Mesodermal cell (in vitro differentiated cells): ENCODE data around the gene FAM20C.
"Not testable (repeated sequence)": the region's sequence is repeated elsewhere in the genome, so short reads cannot be mapped to it uniquely, and the experiment has no call there.

Experiments used
- H3K27ac ChIP-seq: 2 replicates; pipeline ENCODE4 v1.7.0; 2013; ENCODE audit warnings: mild to moderate bottlenecking, low read depth, low read length, moderate library complexity; ENCODE audit not compliant: severe bottlenecking
- H3K36me3 ChIP-seq: 2 replicates; pipeline ENCODE4 v1.7.1; 2013; ENCODE audit warnings: mild to moderate bottlenecking, low read length, moderate library complexity; ENCODE audit not compliant: control insufficient read depth, insufficient read depth
- H3K4me1 ChIP-seq: one replicate; pipeline ENCODE4 v1.7.1; 2013; ENCODE audit warnings: mild to moderate bottlenecking, low read length; ENCODE audit not compliant: insufficient read depth, control insufficient read depth, poor library complexity, severe bottlenecking
- H3K4me3 ChIP-seq: 2 replicates; pipeline ENCODE4 v1.7.0; 2013; ENCODE audit warnings: low read length, control low read depth, mild to moderate bottlenecking; ENCODE audit not compliant: insufficient read depth, poor library complexity, severe bottlenecking; ENCODE audit errors: extremely low read depth
- H3K9me3 ChIP-seq: 2 replicates; pipeline ENCODE4 v1.7.1; 2013; ENCODE audit warnings: mild to moderate bottlenecking, low read length, moderate library complexity; ENCODE audit not compliant: control insufficient read depth
- WGBS, 2 experiments: methylation state at CpG; one replicate each; pipeline ENCODE4 v1.1.5; 2013; ENCODE audit warnings: missing lambda C conversion rate in 2 of 2; ENCODE audit not compliant: insufficient coverage in 2 of 2; 5-methylcytosine and 5-hydroxymethylcytosine counted together

FAM20C gene

DNA sequence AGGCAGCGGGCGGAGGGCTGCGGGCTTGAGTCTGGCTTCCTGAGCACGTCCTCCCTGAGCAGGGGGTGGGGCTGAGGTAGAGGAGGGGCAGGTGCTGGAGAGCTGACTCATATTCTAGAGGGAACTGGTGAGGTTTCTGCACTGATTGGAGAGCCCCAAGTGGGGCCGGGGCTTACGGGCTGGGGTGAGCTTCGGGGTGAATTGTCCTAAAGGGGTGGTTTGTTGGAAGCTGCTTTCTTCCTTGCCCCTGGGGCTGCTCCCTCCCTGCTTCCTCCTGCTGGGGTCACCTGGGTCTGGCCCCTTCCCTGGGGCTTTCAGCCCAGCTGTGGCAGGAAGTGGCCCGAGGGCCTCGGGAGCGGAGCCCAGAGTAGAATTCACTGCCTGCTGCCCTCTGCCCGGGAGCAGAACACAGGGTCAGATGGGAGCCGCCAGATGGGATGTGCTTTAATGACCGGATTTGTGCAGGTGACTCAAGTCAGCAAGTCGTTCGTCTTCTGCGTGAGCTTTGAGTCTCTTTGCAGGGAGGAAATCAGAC is 48.6 kb downstream of the FAM20C start:
- H3K36me3 ChIP-seq, result no peaks in the 10 kb centered on the region
- H3K27ac ChIP-seq, result no peak overlapping the region
- H3K9me3 ChIP-seq, result no peaks in the 10 kb centered on the region
- H3K4me1 ChIP-seq, result peaks cover 5% of the 10 kb centered on the region
- 65 to 68% methylated on average over 7 to 12 of the region's 16 CpGs for WGBS, 2 experiments
- no peak overlapping the region for H3K4me3 ChIP-seq

DNA sequence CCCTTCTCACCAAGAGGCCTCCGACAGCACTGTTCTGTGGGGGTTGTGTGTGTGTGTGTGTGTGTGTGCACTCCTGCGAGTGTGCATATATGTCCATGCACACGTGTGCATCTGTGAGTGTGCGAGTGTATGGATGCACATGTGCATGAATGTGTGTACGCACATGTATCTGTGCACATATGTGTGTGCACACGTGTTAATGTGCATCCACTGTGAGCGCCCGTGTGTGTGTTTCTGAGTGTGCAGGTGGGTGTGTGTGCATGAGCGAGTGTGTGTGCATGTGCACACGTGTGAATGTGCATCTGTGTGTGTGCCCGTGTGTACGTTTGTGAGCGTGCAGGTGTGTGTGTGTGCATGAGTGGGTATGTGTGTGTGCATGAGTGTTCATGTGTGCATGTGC is 49.1 kb downstream of the FAM20C start:
- Histone ChIP-seq H3K4me1 (peaks cover 5% of the 10 kb centered on the region), H3K36me3 (no peaks in the 10 kb centered on the region), H3K27ac (no peak overlapping the region), H3K4me3 (no peak overlapping the region), H3K9me3 (no peaks in the 10 kb centered on the region)
- 92 to 95% methylated on average over 12 to 13 of the region's 13 CpGs for WGBS, 2 experiments

DNA sequence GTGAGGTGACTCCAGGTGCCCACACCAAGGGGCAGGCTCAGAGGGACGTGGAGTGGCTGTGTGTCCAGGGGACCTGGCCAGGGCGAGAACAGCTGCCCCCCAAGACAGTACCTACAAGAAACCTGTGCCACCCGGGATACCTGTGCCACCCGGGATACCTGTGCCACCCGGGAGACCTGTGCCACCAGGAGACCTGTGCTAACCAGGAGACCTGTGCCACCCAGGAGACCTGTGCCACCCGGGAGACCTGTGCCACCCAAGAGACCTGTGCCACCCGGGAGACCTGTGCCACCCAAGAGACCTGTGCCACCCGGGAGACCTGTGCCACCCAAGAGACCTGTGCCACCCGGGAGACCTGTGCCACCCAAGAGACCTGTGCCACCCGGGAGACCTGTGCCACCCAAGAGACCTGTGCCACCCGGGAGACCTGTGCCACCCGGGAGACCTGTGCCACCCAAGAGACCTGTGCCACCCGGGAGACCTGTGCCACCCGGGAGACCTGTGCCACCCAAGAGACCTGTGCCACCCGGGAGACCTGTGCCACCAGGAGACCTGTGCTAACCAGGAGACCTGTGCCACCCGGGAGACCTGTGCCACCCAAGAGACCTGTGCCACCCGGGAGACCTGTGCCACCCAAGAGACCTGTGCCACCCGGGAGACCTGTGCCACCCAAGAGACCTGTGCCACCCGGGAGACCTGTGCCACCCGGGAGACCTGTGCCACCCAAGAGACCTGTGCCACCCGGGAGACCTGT is 50.6 kb downstream of the FAM20C start:
- 87 to 95% methylated on average over 2 to 3 of the region's 21 CpGs for WGBS, 2 experiments
- not testable (repeated sequence) for H3K4me3 ChIP-seq, H3K27ac ChIP-seq, H3K9me3 ChIP-seq, H3K36me3 ChIP-seq, H3K4me1 ChIP-seq

DNA sequence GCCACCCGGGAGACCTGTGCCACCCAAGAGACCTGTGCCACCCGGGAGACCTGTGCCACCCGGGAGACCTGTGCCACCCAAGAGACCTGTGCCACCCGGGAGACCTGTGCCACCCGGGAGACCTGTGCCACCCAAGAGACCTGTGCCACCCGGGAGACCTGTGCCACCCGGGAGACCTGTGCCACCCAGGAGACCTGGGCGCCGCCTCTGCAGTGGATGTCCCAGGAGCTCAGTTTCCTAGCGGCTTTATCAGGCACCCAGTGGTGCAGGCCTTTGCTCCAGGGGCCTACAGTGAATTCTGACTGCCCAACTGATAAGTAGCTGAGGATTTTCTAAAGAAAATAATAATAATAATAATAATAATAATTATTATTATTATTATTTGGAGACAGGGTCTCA is 51.2 kb downstream of the FAM20C start:
- not testable (repeated sequence) for H3K9me3 ChIP-seq, H3K4me3 ChIP-seq, H3K36me3 ChIP-seq, H3K27ac ChIP-seq, H3K4me1 ChIP-seq
- WGBS, 2 experiments, result 84 to 100% methylated on average over 3 of the region's 10 CpGs

DNA sequence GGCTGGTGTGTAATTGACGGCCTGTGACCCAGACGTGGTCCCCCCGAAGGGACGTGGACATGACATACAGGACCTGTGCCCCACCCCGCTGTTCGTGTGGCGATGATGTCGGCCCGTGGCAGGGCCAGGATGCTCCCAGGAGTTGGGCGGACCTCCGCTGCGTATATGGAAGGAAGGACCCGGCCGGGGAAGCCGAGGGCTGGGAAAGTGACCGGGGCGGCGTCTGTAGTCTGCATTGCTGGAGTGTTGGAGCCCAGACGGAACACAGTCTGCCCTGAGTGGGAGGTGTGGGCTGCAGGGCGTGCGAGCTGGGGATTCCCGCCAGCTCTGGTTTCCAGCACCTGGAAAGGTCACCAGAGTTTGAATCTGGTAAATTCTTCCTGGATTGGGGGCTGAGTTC is 52.6 kb downstream of the FAM20C start:
- no peaks in the 10 kb centered on the region for H3K9me3 ChIP-seq
- H3K36me3 ChIP-seq, result no peaks in the 10 kb centered on the region
- no peak overlapping the region for H3K4me3 ChIP-seq
- no peak overlapping the region for H3K27ac ChIP-seq
- 90 to 93% methylated on average over 22 of the region's 22 CpGs for WGBS, 2 experiments
- peaks cover 5% of the 10 kb centered on the region for H3K4me1 ChIP-seq

DNA sequence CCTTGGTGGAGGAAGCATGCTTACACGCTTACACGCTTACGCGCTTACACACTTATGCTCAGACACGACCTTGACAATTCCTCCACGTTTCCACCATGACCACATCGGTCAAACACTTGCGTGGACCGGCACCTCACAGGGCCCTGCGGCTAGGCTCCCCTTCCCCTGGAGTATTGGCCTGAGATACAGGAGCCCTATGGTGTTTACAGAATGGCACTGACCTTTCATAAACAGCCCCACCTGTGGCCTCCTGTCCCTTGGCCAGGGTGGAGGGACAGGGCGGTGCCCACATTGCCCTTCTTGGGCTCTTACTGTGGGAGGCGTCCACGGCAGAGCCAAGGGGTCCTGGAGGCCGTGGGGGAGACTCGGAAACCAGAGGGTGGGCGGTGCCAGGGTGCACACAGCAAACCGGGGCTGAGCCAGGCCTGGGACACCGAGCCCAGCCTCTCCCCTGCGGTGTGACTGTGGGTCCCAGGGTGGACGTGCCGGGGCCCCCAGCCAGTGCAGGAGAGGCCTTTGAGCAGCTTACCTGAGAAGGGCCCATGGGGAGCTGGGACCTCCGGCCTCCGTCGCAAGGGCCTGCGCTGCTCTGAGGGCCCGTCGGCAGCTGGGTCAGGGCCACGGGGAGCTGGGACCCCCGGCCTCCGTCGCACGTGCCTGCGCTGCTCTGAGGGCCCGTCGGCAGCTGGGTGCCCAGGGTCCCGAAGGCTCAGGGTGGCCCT is 53.4 kb downstream of the FAM20C start:
- Histone ChIP-seq H3K9me3 (no peaks in the 10 kb centered on the region), H3K4me1 (peaks cover 3% of the 10 kb centered on the region), H3K4me3 (no peak overlapping the region), H3K27ac (no peak overlapping the region), H3K36me3 (no peaks in the 10 kb centered on the region)
- 93 to 96% methylated on average over 35 to 36 of the region's 36 CpGs for WGBS, 2 experiments

DNA sequence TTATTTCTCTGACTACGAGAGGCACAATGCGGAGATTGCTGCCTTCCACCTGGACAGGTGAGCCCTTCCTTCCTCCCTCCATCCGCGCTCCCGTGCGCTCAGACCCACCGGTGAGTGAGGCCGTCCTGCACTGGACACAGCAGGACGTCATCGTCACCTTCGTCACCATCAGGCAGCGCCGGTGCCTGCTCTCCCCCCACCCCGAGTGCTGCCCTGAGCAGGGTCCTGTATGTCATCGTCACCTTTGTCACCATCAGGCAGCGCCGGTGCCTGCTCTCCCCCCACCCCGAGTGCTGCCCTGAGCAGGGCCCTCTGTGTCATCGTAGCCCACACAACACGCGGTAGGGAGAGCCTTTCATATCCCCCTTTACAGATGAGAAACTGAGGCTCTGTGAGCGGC is 54.1 kb downstream of the FAM20C start:
- Histone ChIP-seq H3K9me3 (no peaks in the 10 kb centered on the region), H3K4me1 (no peaks in the 10 kb centered on the region), H3K36me3 (no peaks in the 10 kb centered on the region), H3K4me3 (no peak overlapping the region), H3K27ac (no peak overlapping the region)
- WGBS, 2 experiments, result 85 to 88% methylated on average over 14 to 19 of the region's 22 CpGs

DNA sequence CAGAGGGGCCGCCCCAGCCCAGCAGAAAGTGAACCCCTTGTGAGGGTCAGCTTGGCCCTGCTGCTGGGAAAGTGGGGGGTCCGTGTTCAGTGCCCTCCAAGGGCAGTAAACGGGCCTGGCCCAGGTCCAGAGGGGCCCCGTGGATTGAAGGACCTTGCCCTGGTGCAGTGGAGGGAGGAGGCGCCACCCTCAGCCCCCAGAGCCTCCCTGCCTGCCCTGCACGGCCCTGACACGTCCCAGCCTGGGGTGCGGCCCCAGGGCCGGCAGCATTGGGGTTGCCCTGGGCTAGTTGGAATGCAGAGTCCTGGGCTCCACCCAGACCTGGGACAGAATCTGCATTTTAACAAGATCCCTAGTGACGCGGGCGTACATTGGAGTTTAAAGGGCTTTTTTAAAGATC is 54.8 kb downstream of the FAM20C start:
- 84 to 86% methylated on average over 9 to 12 of the region's 12 CpGs for WGBS, 2 experiments
- Histone ChIP-seq H3K9me3 (no peaks in the 10 kb centered on the region), H3K36me3 (no peaks in the 10 kb centered on the region), H3K27ac (no peak overlapping the region), H3K4me1 (no peaks in the 10 kb centered on the region), H3K4me3 (no peak overlapping the region)

DNA sequence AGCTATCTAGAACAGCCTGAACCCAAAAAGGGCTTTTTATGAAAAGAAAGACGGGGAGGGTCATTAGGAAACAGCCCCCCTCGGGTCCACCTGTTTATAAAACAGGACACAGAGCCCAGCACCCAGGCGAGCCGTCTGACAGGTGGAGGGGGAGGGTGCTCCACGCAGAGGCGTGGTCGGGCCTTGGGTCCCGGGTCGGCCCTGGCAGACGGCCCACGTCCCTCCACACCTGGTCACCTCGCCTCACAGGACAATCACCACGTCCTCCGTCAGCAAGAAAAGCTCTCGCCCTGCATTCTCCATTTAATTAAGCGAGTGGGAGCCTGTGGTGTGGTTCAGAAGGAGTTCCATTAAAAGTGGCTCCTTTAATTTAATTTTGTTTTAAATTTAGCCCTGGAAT is 55.3 kb downstream of the FAM20C start:
- Histone ChIP-seq H3K4me3 (no peak overlapping the region), H3K27ac (no peak overlapping the region), H3K4me1 (no peaks in the 10 kb centered on the region), H3K9me3 (no peaks in the 10 kb centered on the region), H3K36me3 (no peaks in the 10 kb centered on the region)
- 90 to 93% methylated on average over 14 to 15 of the region's 16 CpGs for WGBS, 2 experiments

DNA sequence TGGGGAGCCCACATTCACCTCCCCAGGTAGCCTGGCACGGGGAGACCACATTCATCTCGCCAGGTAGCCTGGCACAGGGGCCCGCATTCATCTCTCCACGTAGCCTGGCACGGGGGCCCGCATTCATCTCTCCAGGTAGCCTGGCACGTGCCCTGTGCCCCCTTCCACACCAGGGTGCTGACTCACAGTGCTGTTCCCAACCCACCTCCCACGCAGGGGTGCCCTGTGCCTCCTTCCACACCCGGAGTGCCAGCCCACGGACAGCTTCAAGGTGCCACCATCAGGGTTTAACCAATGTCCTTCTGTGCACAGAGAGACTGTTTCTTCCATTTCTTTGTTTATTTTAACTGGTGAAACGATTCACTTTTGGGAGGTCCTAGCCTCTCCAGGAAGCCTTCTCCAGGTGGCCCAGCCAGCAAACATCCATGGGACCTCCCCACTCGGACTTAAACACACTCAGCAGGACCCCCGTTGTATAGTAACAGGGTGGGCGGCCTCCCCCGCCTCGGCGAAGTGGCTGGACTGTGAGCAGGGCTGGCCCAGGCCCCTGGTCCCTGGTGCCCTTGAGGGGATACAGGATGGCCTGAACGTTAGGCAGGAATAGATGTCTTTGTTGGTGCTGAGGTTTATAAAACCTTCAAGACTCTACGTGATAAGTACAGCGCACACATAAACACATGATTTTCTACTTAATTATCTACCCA is 56.5 kb downstream of the FAM20C start:
- 84 to 88% methylated on average over 13 to 16 of the region's 20 CpGs for WGBS, 2 experiments
- H3K27ac ChIP-seq, result no peak overlapping the region
- no peaks in the 10 kb centered on the region for H3K9me3 ChIP-seq
- H3K36me3 ChIP-seq, result no peaks in the 10 kb centered on the region
- H3K4me1 ChIP-seq, result no peaks in the 10 kb centered on the region
- H3K4me3 ChIP-seq, result no peak overlapping the region
